Skeletal muscle tissue (tissue), 4 donors: Measurements from ENCODE around the gene ZNF667. TPM values are rescaled to one million over a fixed set of nuclear protein-coding genes. Genes with fewer than 3 reads are reported as not detected.
A peak's percentile ranks its signal among the peaks of the same experiment; 100 is the strongest.

Experiments
- H3K27ac ChIP-seq: one replicate; pipeline ENCODE4 v1.7.0; 2013; ENCODE audit warnings: mild to moderate bottlenecking, low read depth, low read length, inconsistent platforms
- H3K27me3 ChIP-seq, 3 donors: one replicate each; pipeline ENCODE4 v1.7.0; 2013; ENCODE audit warnings: low read length in 3 of 3; ENCODE audit not compliant: control insufficient read depth in 3 of 3, insufficient read depth in 3 of 3
- H3K36me3 ChIP-seq, 3 donors: one replicate each; pipeline ENCODE4 v1.7.0; 2013; ENCODE audit warnings: low read length in 3 of 3; ENCODE audit not compliant: control insufficient read depth in 3 of 3, insufficient read depth in 3 of 3
- H3K4me1 ChIP-seq, 3 donors: one replicate each; pipeline ENCODE4 v1.7.0; 2013; ENCODE audit warnings: low read length in 3 of 3, mild to moderate bottlenecking in 3 of 3; ENCODE audit not compliant: control insufficient read depth in 3 of 3, insufficient read depth in 3 of 3
- H3K4me3 ChIP-seq, 3 donors: one replicate each; pipeline ENCODE4 v1.7.0; 2013; ENCODE audit warnings: low read length in 3 of 3
- H3K9ac ChIP-seq, 3 donors: one replicate each; pipeline ENCODE4 v1.7.0; 2013; ENCODE audit warnings: low read length in 3 of 3, mild to moderate bottlenecking in 3 of 3, moderate library complexity in 2 of 3, low read depth in 1 of 3
- H3K9me3 ChIP-seq, 3 donors: one replicate each; pipeline ENCODE4 v1.7.0; 2013; ENCODE audit warnings: low read length in 3 of 3; ENCODE audit not compliant: control insufficient read depth in 3 of 3
- total RNA-seq: library from RNA; depleted of rRNA; stranded (reverse); fragments of >200 nt; gene quantifications from one replicate; pipeline ENCODE4 v1.2.3, GENCODE V29; 2014
- donor health status: Osteomylitis.

Gene ZNF667
- total RNA-seq, 1 donor from 2014 or later = 4.7 TPM

DNA sequence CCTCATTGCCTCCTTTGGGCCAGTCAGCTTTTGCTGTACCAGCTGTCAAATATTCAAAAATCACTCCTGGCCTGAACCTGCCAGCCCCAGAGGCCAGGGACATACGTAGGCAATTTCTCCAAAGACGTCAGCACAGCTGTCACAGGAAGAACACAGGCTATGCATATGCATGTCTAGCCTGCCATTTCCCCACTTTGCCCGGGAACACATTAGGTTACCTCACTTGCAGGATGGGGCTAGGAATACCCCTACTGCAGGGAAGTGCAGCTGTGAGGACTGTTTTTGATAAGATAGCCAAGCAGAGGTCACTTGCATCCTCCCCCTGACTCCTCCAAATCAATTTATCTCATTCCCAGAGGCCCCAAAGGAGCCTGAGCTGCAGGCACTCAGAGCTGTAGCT, 2.8 kb downstream of the ZNF667 start:
- Histone ChIP-seq H3K9me3 (peaks cover 7 to 24% (median 8%) of the 10 kb centered on the region in 3 donors), H3K27me3 (no peaks in the 10 kb centered on the region), H3K36me3 (peaks cover 21 to 25% (median 22%) of the 10 kb centered on the region in 3 donors), H3K9ac (no peak overlapping the region), H3K4me3 (no peak overlapping the region), H3K4me1 (peaks cover 7 to 26% (median 16%) of the 10 kb centered on the region in 3 donors), H3K27ac (no peak overlapping the region)

- Histone ChIP-seq H3K9ac (no peak overlapping the region), H3K9me3 (peaks cover 33 to 57% (median 53%) of the 10 kb centered on the region in 3 donors), H3K36me3 (peaks cover 14 to 22% (median 15%) of the 10 kb centered on the region in 3 donors), H3K4me3 (peak overlapping the region in 1 of 3 donors; percentile 49), H3K4me1 (no peaks in the 10 kb centered on the region), H3K27me3 (no peaks in the 10 kb centered on the region), H3K27ac (no peak overlapping the region)
Measured at GRCh38 chr19:56441206-56441792, 35.8 kb downstream of the ZNF667 start.

DNA sequence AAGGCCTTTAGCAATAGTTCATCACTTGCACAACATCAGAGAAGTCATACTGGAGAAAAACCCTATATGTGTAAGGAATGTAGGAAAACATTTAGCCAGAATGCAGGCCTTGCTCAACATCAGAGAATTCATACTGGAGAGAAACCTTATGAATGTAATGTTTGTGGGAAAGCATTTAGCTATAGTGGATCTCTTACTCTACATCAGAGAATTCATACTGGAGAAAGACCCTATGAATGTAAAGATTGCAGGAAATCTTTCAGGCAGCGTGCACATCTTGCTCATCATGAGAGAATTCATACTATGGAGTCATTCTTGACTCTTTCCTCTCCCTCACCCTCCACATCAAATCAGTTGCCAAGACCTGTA, 53.2 kb downstream of the ZNF667 start:
- Histone ChIP-seq H3K4me3 (peak overlapping the region in 2 of 3 donors; percentile 33 to 64), H3K9me3 (peaks cover 51 to 78% (median 58%) of the 10 kb centered on the region in 3 donors), H3K27me3 (no peaks in the 10 kb centered on the region), H3K27ac (no peak overlapping the region), H3K36me3 (peaks cover 22 to 36% (median 35%) of the 10 kb centered on the region in 3 donors), H3K9ac (no peak overlapping the region), H3K4me1 (no peaks in the 10 kb centered on the region)

DNA sequence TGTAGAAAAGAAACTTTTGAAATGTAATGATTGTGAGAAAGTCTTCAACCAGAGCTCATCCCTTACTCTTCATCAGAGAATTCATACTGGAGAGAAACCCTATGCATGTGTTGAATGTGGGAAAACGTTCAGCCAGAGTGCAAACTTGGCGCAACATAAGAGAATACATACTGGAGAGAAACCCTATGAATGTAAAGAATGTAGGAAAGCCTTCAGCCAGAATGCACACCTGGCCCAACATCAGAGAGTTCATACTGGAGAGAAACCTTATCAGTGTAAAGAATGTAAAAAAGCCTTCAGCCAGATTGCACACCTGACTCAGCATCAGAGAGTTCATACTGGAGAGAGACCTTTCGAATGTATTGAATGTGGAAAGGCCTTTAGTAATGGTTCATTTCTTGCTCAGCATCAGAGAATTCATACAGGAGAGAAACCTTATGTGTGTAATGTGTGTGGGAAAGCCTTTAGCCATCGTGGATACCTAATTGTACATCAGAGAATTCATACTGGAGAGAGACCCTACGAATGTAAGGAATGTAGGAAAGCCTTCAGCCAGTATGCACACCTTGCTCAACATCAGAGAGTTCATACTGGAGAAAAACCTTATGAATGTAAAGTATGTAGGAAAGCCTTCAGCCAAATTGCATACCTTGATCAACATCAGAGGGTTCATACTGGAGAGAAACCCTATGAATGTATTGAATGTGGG, 53.7 kb downstream of the ZNF667 start:
- Histone ChIP-seq H3K36me3 (peaks cover 22 to 39% (median 35%) of the 10 kb centered on the region in 3 donors), H3K27me3 (no peaks in the 10 kb centered on the region), H3K4me1 (no peaks in the 10 kb centered on the region), H3K4me3 (peak overlapping the region in 2 of 3 donors; percentile 33 to 64), H3K9ac (no peak overlapping the region), H3K9me3 (peaks cover 51 to 78% (median 58%) of the 10 kb centered on the region in 3 donors), H3K27ac (no peak overlapping the region)

DNA sequence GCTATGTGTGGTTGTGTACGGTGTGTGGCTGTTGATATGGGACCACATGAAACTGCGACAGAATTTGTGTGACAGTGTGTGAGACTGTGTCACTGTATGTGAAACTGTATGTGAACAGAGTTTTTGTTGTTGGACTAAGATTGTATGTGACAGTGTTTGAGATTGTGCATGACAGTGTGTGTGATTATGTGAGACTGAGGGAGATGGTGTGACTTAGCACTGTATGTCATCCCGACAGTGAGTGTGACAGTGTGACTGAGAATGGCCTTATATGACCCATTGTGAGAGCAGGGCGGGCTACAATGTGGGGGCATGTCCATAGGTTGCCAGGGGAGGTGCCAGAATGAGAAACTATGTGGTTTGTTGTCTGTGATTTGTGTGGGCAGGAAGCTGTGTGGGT, 72.1 kb downstream of the ZNF667 start:
- no peaks in the 10 kb centered on the region for H3K27me3 ChIP-seq
- H3K9ac ChIP-seq = no peak overlapping the region
- H3K27ac ChIP-seq = no peak overlapping the region
- peak overlapping the region; percentile 94 to 100 (median 99) for H3K4me3 ChIP-seq
- H3K36me3 ChIP-seq = peaks cover 28 to 39% (median 34%) of the 10 kb centered on the region in 3 donors
- peaks cover 14 to 18% (median 17%) of the 10 kb centered on the region in 3 donors for H3K4me1 ChIP-seq
- peaks cover 14 to 24% (median 23%) of the 10 kb centered on the region in 3 donors for H3K9me3 ChIP-seq

- H3K4me1 ChIP-seq = peaks cover 14 to 18% (median 17%) of the 10 kb centered on the region in 3 donors
- H3K27me3 ChIP-seq = no peaks in the 10 kb centered on the region
- H3K4me3 ChIP-seq = peak overlapping the region; percentile 94 to 100 (median 99)
- peaks cover 14 to 26% (median 20%) of the 10 kb centered on the region in 3 donors for H3K9me3 ChIP-seq
- peak overlapping the region; percentile 85 to 95 (median 86) for H3K9ac ChIP-seq
- H3K27ac ChIP-seq = peak overlapping the region; percentile 93
- H3K36me3 ChIP-seq = peaks cover 28 to 37% (median 30%) of the 10 kb centered on the region in 3 donors
Measured at GRCh38 chr19:56404705-56405056, 72.5 kb downstream of the ZNF667 start.

DNA sequence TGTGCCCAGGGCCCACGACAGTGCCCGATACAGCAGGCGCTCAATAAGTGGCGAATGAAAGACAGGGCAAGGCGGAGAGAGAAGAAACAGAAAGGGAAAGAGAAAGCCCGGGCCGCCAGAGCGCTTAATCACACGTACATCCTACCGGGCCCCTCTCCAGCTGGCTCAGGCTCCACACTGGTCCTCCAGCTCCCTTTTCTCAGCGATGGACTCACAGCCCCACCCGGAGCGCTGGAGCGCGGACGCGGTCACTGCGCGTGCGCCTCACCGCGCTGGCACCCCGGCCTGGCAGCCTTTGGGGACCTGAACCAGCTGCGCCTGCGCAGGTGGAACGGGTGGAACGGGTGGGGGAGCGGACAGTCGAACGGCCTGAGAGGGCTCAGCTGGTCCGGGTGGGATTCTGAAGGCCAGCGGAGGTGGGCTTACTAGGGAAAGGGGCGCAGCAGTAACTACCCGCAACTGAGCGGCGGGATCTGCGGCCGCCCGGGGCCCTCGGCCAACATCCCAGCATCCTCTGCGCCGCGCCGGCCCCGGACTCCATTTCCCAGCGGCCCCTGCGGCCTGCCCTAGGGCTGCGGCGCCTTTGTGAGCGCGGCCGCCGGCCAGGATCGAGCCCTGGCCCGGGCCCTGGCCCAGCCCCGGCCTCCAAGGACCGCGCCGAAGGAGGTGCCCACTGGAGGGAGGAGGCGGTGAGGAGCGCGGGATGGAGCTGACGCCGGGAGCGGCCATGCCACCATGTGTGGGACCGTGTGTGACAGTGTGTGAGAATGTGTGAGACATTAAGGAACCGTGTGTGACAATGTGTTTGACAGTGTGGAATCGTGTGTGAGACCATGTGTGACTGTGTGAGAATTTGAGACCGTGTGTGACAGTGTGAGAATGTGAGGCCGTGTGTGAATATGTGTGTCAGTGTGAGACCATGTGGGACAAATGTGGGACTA, 73.1 kb downstream of the ZNF667 start, which contains the start of gene ZNF583:
TSS of gene ZNF583 (plus strand) at position 569 of the 941 bp plus-strand sequence. CDS start 2,783 bp downstream, outside the sequence.
- no peaks in the 10 kb centered on the region for H3K27me3 ChIP-seq
- peak within 1 kb of the TSS; percentile 85 to 95 (median 86) for H3K9ac ChIP-seq
- H3K4me3 ChIP-seq = peak within 1 kb of the TSS; percentile 94 to 100 (median 99)
- peaks cover 14 to 18% (median 17%) of the 10 kb centered on the region in 3 donors for H3K4me1 ChIP-seq
- peaks cover 23 to 34% (median 29%) of the 10 kb centered on the region in 3 donors for H3K36me3 ChIP-seq
- H3K27ac ChIP-seq = peak within 1 kb of the TSS; percentile 93
- peaks cover 12 to 30% (median 20%) of the 10 kb centered on the region in 3 donors for H3K9me3 ChIP-seq

DNA sequence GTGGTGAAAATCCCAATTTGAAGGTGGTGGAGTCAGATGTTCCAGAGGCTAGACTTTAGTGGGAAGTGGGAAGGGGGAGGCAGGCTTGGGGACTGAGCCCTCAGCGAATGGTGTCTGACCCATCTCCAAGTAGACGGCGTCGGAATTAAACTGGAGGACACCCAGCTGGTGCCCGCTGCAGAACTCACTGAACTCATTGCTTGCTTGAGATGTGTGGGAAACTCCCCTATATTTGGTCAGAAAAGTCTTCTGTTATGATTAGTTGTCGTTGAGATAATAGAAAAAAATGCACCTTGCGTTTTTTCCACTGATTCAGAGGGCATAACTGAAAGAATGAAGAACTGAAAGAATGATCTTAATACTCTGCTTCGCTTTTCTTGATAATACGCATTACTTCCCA, 73.9 kb downstream of the ZNF667 start:
- peaks cover 14 to 18% (median 17%) of the 10 kb centered on the region in 3 donors for H3K4me1 ChIP-seq
- peak overlapping the region; percentile 85 to 95 (median 86) for H3K9ac ChIP-seq
- no peaks in the 10 kb centered on the region for H3K27me3 ChIP-seq
- peak overlapping the region; percentile 93 for H3K27ac ChIP-seq
- H3K9me3 ChIP-seq = peaks cover 4 to 24% (median 12%) of the 10 kb centered on the region in 3 donors
- H3K4me3 ChIP-seq = peak overlapping the region; percentile 94 to 100 (median 99)
- H3K36me3 ChIP-seq = peaks cover 20 to 26% (median 26%) of the 10 kb centered on the region in 3 donors

- Histone ChIP-seq H3K9me3 (peaks cover 4 to 20% (median 11%) of the 10 kb centered on the region in 3 donors), H3K36me3 (peaks cover 13 to 24% (median 15%) of the 10 kb centered on the region in 3 donors), H3K4me3 (no peak overlapping the region), H3K4me1 (peaks cover 14 to 18% (median 17%) of the 10 kb centered on the region in 3 donors), H3K27ac (no peak overlapping the region), H3K9ac (no peak overlapping the region), H3K27me3 (no peaks in the 10 kb centered on the region)
Measured at GRCh38 chr19:56400485-56400884, 76.7 kb downstream of the ZNF667 start.
